B cell (primary cell): Measurements from ENCODE around the gene BRICD5. TPM values are rescaled to one million over a fixed set of nuclear protein-coding genes. Genes with fewer than 3 reads are reported as not detected.

Experiments used
- ATAC-seq: fragments of 200-7000 bp; cut with Tn5 transposase; one replicate; pipeline ENCODE4 v1.10.0; 2021; ENCODE audit warnings: low read depth, mild to moderate bottlenecking, moderate number of reproducible peaks, moderate library complexity
- CTCF ChIA-PET: fragments of 350-600 bp; sonication (Branson Sonifier 250); formaldehyde crosslinking; loops from one replicate; lab custom pipeline; 2021; ENCODE audit warnings: antibody characterized with exemption, inconsistent platforms; lab: Charles Lee
- POLR2A ChIA-PET: fragments of 350-600 bp; sonication (Branson Sonifier 250); formaldehyde crosslinking; loops from one replicate; lab custom pipeline; 2021; ENCODE audit warnings: antibody characterized with exemption; lab: Charles Lee
- DNase-seq: peaks from one replicate; pipeline ENCODE4 v3.0.0; 2013
- H2AFZ ChIP-seq: 2 replicates; pipeline ENCODE4 v1.6.1; 2012; ENCODE audit warnings: mild to moderate bottlenecking, low read depth, low read length; ENCODE audit not compliant: insufficient read depth, poor library complexity, severe bottlenecking
- H3K27ac ChIP-seq, 2 donors: 1 replicate in 1 of 2; 2 replicates in 1 of 2; pipeline ENCODE4 v1.5.1; 2012 to 2013; ENCODE audit warnings: low read length in 2 of 2, mild to moderate bottlenecking in 2 of 2, moderate library complexity in 1 of 2
- H3K27me3 ChIP-seq, 4 experiments: fragments of 200-600 bp in 1 of 4; sonication (generic) in 1 of 4; replicated peaks in 1 of 4; 1 replicate in 2 of 4; 2 replicates in 2 of 4; pipeline versions ENCODE4 v1.6.1 to v1.7.0; 2013 to 2016; ENCODE audit warnings: low read length in 3 of 4, mild to moderate bottlenecking in 2 of 4, mixed read lengths in 1 of 4, moderate library complexity in 1 of 4; ENCODE audit not compliant: insufficient read depth in 4 of 4, control insufficient read depth in 3 of 4; ENCODE audit errors: control extremely low read depth in 1 of 4
- H3K36me3 ChIP-seq, 2 experiments: replicated peaks in 1 of 2; 1 replicate in 1 of 2; 2 replicates in 1 of 2; pipeline versions ENCODE4 v1.6.1 to v1.7.1; 2013; ENCODE audit warnings: low read length in 1 of 2; ENCODE audit not compliant: insufficient read depth in 2 of 2, control insufficient read depth in 1 of 2; ENCODE audit errors: control extremely low read depth in 1 of 2, extremely low read depth in 1 of 2
- H3K4me1 ChIP-seq, 2 donors: fragments of 200-600 bp in 1 of 2; sonication (generic) in 1 of 2; 1 replicate in 1 of 2; 2 replicates in 1 of 2; pipeline versions ENCODE4 v1.5.1 to v1.6.1; 2013 to 2017; ENCODE audit warnings: low read length in 2 of 2; ENCODE audit not compliant: control insufficient read depth in 2 of 2, insufficient read depth in 2 of 2
- H3K4me2 ChIP-seq: replicated peaks from 2 replicates; pipeline ENCODE3; 2012; ENCODE audit warnings: mild to moderate bottlenecking, low read depth, low read length; ENCODE audit not compliant: poor library complexity, severe bottlenecking
- H3K4me3 ChIP-seq, 5 experiments: fragments of 200-600 bp in 1 of 5; sonication (generic) in 1 of 5; 1 replicate in 3 of 5; 2 replicates in 2 of 5; pipeline versions ENCODE4 v1.5.1 to v1.7.0; 2011 to 2016; ENCODE audit warnings: low read length in 4 of 5, mild to moderate bottlenecking in 4 of 5, low read depth in 2 of 5, control low read depth in 1 of 5, moderate library complexity in 1 of 5; ENCODE audit not compliant: insufficient read depth in 1 of 5; ENCODE audit errors: control extremely low read depth in 1 of 5, extremely low read depth in 1 of 5
- H3K79me2 ChIP-seq: fragments of 200-600 bp; sonication (generic); one replicate; pipeline ENCODE4 v1.6.0; 2016; ENCODE audit warnings: low read length; ENCODE audit not compliant: control insufficient read depth, insufficient read depth
- H3K9ac ChIP-seq: fragments of 200-600 bp; sonication (generic); 2 replicates; pipeline ENCODE4 v1.6.1; 2017; ENCODE audit warnings: mild to moderate bottlenecking, low read length, moderate library complexity
- H3K9me3 ChIP-seq, 3 donors: one replicate each; pipeline versions ENCODE4 v1.6.1 to v1.7.1; 2013; ENCODE audit warnings: low read length in 2 of 3; ENCODE audit not compliant: control insufficient read depth in 2 of 3, insufficient read depth in 1 of 3; ENCODE audit errors: control extremely low read depth in 1 of 3
- H4K20me1 ChIP-seq: 2 replicates; pipeline ENCODE4 v1.6.0; 2012; ENCODE audit warnings: mild to moderate bottlenecking, low read length; ENCODE audit not compliant: insufficient read depth, control insufficient read depth, poor library complexity, severe bottlenecking
- H3K27ac Mint-ChIP-seq: one replicate; pipeline ENCODE4 v1.8.0; 2021; ENCODE audit warnings: mixed read lengths
- H3K27me3 Mint-ChIP-seq: one replicate; pipeline ENCODE4 v1.8.0; 2021; ENCODE audit warnings: mixed read lengths
- H3K4me1 Mint-ChIP-seq: one replicate; pipeline ENCODE4 v1.8.0; 2021; ENCODE audit warnings: mixed read lengths
- H3K4me3 Mint-ChIP-seq: one replicate; pipeline ENCODE4 v1.8.0; 2021; ENCODE audit warnings: mixed read lengths
- H3K9me3 Mint-ChIP-seq: one replicate; pipeline ENCODE4 v1.8.0; 2022; ENCODE audit warnings: mixed read lengths; ENCODE audit not compliant: insufficient read depth
- EZH2 ChIP-seq: IDR thresholded peaks from 2 replicates; pipeline ENCODE4 v1.6.1; 2012; ENCODE audit warnings: borderline replicate concordance, low read depth, mild to moderate bottlenecking, moderate library complexity, low read length; ENCODE audit not compliant: insufficient read depth, poor library complexity, severe bottlenecking
- WGBS: methylation state at CpG from one replicate; pipeline ENCODE4 v1.1.5; 2013; ENCODE audit warnings: missing lambda C conversion rate; ENCODE audit not compliant: insufficient coverage; 5-methylcytosine and 5-hydroxymethylcytosine counted together
- intact Hi-C: fragments of 100-400 bp; cut with micrococcal nuclease; formaldehyde crosslinking; loops from one replicate; pipeline ENCODE4 v1.10.0; 2022
- polyA plus RNA-seq: library from polyadenylated mRNA; depleted of rRNA; stranded (reverse); fragments of >200 nt; gene quantifications from 2 replicates; pipeline ENCODE4 v1.2.3, GENCODE V29; 2012
- total RNA-seq, 2 donors: library from RNA; stranded (reverse); fragments of 120-200 nt in 1 of 2; gene quantifications; 1 replicate in 1 of 2; 2 replicates in 1 of 2; pipeline versions ENCODE4 v1.2.3 to v1.2.4, GENCODE V29; 2013 to 2022
- TF ChIP-seq, protein P1 (sequence below): fragments of 200-600 bp; IDR thresholded peaks from one replicate; pipeline ENCODE4 v1.8.0; 2022; ENCODE audit warnings: antibody characterized with exemption, mild to moderate bottlenecking

The BRICD5 gene
- total and polyA plus RNA-seq, 2 donors (not counting 1 experiment from before 2014, with no cell fraction given), result 11.9 to 18.3 TPM

DNA sequence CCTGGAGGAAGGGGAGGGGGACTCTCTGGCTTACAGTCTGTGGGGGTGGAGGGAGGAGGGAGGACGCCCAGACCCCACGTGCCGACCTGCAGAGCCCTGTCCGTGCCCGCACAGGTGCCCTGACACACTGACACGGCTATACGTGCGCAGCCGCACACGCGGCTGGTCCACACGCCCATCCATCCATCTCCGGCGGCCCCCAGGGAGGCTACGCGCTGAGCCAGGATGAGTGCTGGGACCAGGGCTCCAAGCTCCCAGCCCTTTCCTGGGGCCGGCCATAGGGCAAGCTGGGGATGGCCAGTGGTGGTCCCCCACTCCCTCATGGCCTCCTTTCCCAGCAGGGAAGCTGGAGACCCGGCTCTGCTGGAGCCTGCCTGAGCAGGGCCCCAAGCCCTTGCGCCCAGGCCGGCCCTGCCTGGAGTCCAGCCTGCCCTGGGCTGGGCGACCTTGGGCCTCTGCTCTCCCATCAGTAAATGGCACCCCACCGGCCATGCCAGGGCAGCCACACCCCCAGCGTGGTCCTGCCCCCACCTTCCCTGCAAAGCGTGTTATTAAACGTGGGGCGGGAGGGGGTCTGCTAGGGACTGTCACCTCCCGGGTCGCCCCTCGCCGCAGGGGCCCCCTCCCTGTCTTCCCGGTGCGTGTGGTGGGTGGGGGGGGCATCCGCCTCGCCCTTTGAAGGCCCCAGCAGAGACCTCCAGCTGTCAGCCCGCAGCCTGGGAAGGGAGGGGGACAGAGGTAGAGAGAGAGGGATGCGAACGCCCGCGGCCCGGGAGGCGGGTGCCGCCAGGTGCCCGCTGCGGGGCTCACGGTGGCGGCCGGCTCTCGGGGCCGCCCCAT, 15.1 kb downstream of the BRICD5 start:
- H3K27ac ChIP-seq, result no peak overlapping the region
- CTCF ChIA-PET, result interaction anchor here (0.6 to 4.7 kb wide), 25 partner anchors 9 to 324 kb away, joined by 3 to 71 read pairs (median 4); partner anchors contain the start of genes AMDHD2, ATP6V0C, BRICD5 and CCNF
- peak; percentile 34 for ATAC-seq
- H4K20me1 ChIP-seq, result no peaks in the 10 kb centered on the region
- Mint-ChIP-seq H3K27ac (no peak overlapping the region), H3K27me3 (peaks cover 32% of the 10 kb centered on the region), H3K4me3 (peak overlapping the region; percentile 49), H3K4me1 (peaks cover 10% of the 10 kb centered on the region), H3K9me3 (no peaks in the 10 kb centered on the region)
- H3K79me2 ChIP-seq, result no peaks in the 10 kb centered on the region
- H3K36me3 ChIP-seq, result no peaks in the 10 kb centered on the region
- DNase-seq, result peak; percentile 44
- H3K9ac ChIP-seq, result peak overlapping the region; percentile 47
- H3K4me2 ChIP-seq, result peak overlapping the region; percentile 83
- H3K9me3 ChIP-seq, result peaks cover 0 to 6% (median 0%) of the 10 kb centered on the region in 3 donors
- POLR2A ChIA-PET, result interaction anchor here (0.5 to 1.0 kb wide), 2 partner anchors 9 to 293 kb away, joined by 3 to 4 read pairs; partner anchors contain the start of gene MLST8
- WGBS, result 2% methylated on average over 42 of the region's 49 CpGs
- TF ChIP-seq EZH2, result peak; percentile 28
- TF ChIP-seq, protein P1, sequence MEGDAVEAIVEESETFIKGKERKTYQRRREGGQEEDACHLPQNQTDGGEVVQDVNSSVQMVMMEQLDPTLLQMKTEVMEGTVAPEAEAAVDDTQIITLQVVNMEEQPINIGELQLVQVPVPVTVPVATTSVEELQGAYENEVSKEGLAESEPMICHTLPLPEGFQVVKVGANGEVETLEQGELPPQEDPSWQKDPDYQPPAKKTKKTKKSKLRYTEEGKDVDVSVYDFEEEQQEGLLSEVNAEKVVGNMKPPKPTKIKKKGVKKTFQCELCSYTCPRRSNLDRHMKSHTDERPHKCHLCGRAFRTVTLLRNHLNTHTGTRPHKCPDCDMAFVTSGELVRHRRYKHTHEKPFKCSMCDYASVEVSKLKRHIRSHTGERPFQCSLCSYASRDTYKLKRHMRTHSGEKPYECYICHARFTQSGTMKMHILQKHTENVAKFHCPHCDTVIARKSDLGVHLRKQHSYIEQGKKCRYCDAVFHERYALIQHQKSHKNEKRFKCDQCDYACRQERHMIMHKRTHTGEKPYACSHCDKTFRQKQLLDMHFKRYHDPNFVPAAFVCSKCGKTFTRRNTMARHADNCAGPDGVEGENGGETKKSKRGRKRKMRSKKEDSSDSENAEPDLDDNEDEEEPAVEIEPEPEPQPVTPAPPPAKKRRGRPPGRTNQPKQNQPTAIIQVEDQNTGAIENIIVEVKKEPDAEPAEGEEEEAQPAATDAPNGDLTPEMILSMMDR, result no peak
- peaks cover 12 to 22% of the 10 kb centered on the region in 2 donors for H3K4me1 ChIP-seq
- peak overlapping the region; percentile 22 for H2AFZ ChIP-seq
- H3K4me3 ChIP-seq, result peak overlapping the region in 3 of 5 experiments; percentile 15 to 44 (median 28)
- intact Hi-C loops, result loop anchor here (1.0 to 10.0 kb wide), 4 partner anchors 56 to 409 kb away; partner anchors contain the start of genes ABCA3 and ECI1
- H3K27me3 ChIP-seq, result peaks cover 0 to 50% (median 20%) of the 10 kb centered on the region in 4 experiments
